GM18517 (cell line): ENCODE measurements around the gene LENG1.
A peak's percentile ranks its signal among the peaks of the same experiment; 100 is the strongest.
"Not testable (repeated sequence)": the region's sequence is repeated elsewhere in the genome, so short reads cannot be mapped to it uniquely, and the experiment has no call there.

Experiments
- ATAC-seq: cut with Tn5 transposase; IDR thresholded peaks from one replicate; pipeline ENCODE4 v1.9.1; 2021; ENCODE audit warnings: mild to moderate bottlenecking, moderate library complexity; ENCODE audit not compliant: unreplicated experiment

LENG1 gene

DNA sequence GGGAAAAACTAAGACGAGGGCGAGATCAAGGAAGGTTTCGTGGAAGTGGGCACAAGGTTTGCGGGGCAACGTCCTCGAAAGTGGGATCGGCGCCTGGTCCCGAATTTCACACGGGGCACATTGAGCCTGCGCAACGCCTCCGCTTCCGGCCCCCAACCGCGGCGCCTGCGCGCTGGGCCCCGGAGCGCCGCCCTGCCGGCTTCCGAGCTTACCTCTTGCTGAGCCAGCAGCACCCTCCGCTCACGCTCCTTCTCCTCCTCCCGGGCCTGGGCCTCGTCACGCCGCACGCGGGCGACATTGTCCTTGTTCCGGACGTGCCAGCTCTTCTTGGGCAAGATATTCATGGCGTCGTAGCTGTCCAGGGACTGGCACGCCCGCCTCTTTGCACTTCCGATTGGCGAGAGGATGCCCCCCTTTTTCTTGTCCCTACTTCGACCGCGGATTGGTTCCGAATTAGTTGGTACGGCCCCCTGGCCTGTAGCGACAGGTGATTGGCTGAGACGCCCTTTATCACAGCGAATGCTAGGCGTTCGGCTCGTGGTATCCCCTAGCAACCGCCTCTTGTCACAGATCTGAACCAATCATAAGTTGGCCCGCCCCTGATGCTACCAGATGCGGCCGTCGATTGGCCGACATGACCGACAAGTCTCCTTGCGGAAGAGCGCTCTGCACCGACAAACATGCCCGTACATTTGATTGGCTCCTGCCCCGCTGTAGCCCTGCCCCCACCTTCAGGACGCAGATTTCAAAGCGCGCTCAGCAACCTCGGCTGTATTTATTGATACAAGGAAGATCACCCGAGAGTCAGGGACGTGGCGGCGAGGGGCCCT lies at the start of gene LENG1:
Gene LENG1 (minus strand): TSS at position 370 of the 830 bp plus-strand sequence. CDS start 26 bp downstream, at position 344.
- peak; percentile 91 for ATAC-seq

- no peak for ATAC-seq
Measured at GRCh38 chr19:54208784-54209057, 49.2 kb upstream of the LENG1 start.

- ATAC-seq, result no peak
Measured at GRCh38 chr19:54207983-54208783, 48.7 kb upstream of the LENG1 start.

DNA sequence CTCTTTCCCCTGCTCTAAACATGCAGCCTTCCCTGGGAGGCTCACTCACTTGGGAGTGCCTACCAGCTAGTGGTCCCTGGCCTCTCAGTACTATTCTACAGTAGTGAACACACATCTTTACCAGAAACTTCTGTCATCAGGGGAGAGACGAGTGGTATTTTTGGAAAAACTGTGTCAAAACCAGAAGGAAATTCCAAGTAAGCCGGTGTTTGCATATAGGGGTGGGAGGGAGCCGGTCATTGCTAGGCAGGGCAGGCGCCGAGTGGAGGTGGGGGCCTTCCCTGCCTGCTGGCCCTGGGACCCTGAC lies 48.1 kb upstream of the LENG1 start:
- no peak for ATAC-seq

DNA sequence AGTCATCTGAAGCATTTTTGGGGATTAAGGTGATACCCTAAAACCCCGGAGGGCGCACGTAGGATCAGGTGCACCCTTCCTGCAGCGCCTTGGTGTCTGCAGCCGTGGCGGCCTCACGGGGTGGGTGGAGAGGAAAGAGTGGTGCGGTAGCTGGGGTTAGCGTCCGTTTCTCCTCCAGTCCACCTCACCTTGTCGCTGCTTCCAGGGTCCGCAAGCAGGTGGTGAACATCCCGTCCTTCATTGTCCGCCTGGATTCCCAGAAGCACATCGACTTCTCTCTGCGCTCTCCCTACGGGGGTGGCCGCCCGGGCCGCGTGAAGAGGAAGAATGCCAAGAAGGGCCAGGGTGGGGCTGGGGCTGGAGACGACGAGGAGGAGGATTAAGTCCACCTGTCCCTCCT lies 47.7 kb upstream of the LENG1 start:
- not testable (repeated sequence) for ATAC-seq

DNA sequence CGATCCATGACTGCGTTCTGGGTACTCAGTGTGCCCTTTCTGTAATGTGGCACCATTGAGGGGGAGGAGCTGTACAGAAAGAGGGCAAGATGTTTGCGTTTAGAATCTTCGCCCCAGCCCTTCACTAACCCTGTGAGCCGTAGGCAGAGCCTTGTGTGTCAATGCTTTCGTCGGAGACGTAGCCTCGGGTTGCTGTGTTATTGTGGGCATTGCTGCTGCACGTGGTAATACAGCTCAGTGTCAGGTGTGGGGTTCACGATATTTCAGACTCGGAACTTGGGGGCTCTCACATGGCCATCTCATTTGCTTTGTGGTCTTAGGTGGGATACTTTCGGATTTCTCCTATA lies 47.3 kb upstream of the LENG1 start:
- no peak for ATAC-seq

- ATAC-seq, result no peak
Measured at GRCh38 chr19:54206030-54206830, 46.7 kb upstream of the LENG1 start.

GRCh38 chr19:54204767-54205468 lies 45.4 kb upstream of the LENG1 start:
- no peak for ATAC-seq

DNA sequence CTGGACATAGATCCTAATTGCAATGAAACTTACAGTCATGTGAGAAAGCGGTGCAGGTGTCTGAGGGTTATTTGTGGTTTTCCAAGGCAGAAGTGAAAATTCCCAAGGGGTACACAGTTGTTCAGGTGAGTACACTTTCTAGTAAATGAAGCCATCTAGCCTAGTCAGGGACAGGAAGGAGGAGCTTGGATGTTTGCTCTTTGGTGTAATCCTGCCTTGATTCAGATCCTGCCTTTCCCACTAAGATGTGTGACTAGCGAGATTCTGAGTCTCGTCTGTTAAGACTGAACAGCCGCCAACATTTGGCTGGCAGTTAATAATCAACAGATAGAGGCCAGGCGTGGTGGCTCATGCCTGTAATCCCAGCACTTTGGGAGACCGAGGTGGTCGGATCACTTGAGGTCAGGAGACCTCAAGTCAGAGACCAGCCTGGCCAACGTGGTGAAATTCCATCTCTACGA lies 43.7 kb upstream of the LENG1 start:
- no peak for ATAC-seq

DNA sequence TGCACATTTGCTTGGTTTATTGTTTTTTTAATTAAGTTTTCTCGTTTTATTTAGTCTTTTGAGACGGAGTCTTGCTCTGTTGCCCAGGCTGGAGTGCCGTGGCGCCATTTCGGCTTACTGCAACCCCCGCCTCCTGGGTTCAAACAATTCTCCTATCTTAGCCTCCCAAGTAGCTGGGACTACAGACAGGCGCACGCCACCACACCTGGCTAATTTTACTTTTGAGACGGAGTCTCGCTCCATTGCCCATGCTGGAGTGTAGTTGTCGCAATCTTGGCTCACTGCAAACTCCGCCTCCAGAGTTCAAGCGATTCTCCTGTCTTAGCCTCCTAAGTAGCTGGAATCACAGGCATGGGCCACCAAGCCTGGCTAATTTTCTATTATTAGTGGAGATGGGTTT lies 42.5 kb upstream of the LENG1 start:
- ATAC-seq, result no peak

GRCh38 chr19:54201172-54201701 lies 41.7 kb upstream of the LENG1 start:
- no peak for ATAC-seq

- no peak for ATAC-seq
Measured at GRCh38 chr19:54199401-54199800, 39.9 kb upstream of the LENG1 start.

DNA sequence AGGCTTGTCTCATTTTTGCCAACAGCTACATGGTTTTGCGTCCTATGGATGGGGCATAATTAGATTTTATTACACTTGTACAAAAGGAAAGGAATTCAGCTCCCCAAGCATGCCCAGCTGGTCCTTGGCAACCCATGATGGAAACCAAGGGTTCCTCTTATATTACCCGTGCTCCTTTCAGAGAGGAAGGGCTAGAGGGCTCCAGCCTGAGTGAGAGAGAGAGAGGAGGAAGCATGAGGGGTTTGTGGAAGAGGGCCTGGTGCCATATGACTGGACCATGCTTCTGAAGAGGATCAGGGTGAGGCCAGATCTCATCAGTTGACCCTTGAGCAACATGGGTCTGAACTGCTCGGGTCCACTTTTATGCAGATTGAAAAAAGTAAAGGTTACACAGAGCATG lies 37.6 kb upstream of the LENG1 start:
- ATAC-seq, result no peak

GRCh38 chr19:54196536-54196935 lies 37.0 kb upstream of the LENG1 start:
- no peak for ATAC-seq

GRCh38 chr19:54194463-54194862 lies 34.9 kb upstream of the LENG1 start:
- not testable (repeated sequence) for ATAC-seq

DNA sequence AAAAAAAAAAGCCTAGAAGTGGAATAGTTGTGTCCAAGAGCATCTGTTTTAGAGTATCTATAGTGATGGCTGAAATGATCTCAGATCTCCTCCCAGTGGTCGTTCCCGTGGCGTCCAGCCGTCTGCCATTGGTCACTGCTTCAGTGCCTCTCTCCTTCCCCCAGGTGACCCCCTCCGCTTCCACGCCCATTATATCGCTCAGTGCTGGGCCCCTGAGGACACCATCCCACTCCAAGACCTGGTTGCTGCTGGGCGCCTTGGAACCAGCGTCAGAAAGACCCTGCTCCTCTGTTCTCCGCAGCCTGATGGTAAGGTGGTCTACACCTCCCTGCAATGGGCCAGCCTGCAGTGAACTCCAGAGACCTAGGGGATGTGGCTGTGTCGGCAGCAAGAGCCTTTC lies 33.5 kb upstream of the LENG1 start:
- ATAC-seq, result no peak

- ATAC-seq, result no peak
Measured at GRCh38 chr19:54191811-54192453, 32.4 kb upstream of the LENG1 start.

DNA sequence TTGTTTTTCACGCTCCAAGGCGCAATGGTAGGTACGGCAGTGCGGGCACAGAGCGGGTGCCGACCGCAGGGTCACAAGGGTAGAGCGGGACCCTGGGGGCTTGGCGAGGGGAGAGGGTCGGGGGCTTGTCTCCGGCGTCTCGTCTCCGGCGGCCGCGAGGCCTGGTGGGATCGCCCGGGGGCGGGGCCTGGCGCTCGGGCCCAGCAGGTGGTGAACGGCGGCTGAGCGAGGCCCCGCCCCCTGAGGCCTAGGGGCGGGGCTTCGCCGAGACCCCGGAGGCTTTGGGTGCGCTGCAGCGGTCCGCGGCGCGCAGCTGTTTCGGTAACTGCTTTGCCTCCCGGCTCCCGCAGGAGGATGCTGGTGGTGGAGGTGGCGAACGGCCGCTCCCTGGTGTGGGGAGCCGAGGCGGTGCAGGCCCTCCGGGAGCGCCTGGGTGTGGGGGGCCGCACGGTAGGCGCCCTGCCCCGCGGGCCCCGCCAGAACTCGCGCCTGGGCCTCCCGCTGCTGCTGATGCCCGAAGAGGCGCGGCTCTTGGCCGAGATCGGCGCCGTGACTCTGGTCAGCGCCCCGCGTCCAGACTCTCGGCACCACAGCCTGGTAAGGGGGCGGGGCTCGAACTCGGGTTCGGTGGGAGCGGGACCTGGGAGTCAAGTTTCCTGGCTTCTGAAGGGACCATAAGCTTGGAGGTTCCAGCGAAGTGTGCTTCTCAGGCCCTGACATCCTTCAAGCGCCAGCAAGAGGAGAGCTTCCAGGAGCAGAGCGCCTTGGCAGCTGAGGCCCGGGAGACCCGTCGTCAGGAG lies 31.7 kb upstream of the LENG1 start, which contains the start of gene TSEN34:
Gene TSEN34 (plus strand): TSS at position 298 of the 800 bp plus-strand sequence. CDS start 57 bp downstream, at position 355.
- ATAC-seq, result peak; percentile 15

GRCh38 chr19:54190503-54191010 lies 31.0 kb upstream of the LENG1 start:
- ATAC-seq, result peak; percentile 49
